ENCODE results near the gene ASCL2.
A peak's percentile ranks its signal among the peaks of the same experiment; 100 is the strongest.

The ASCL2 gene

GRCh38 chr11:2308713-2309112 is 38.3 kb upstream of the ASCL2 start:
- no peak for DNase-seq (ENCODE audit: low read depth in 2 of 2)

- DNase-seq (ENCODE audit: low read depth in 2 of 2), result no peak
Measured at GRCh38 chr11:2307501-2308331, 37.3 kb upstream of the ASCL2 start.

- no peak for DNase-seq (ENCODE audit: low read depth in 2 of 2)
Measured at GRCh38 chr11:2306877-2307500, 36.6 kb upstream of the ASCL2 start.

- no peak for DNase-seq (ENCODE audit: low read depth in 2 of 2)
Measured at GRCh38 chr11:2306452-2306823, 36.0 kb upstream of the ASCL2 start.

- no peak for DNase-seq (ENCODE audit: low read depth in 2 of 2)
Measured at GRCh38 chr11:2305788-2306451, 35.5 kb upstream of the ASCL2 start.

- peak; percentile 77 to 88 for DNase-seq (ENCODE audit: low read depth in 2 of 2)
Measured at GRCh38 chr11:2305140-2305778, 34.9 kb upstream of the ASCL2 start.

- no peak for DNase-seq (ENCODE audit: low read depth in 2 of 2)
Measured at GRCh38 chr11:2304506-2305139, 34.2 kb upstream of the ASCL2 start.

GRCh38 chr11:2303627-2304505 is 33.5 kb upstream of the ASCL2 start:
- DNase-seq (ENCODE audit: low read depth in 2 of 2), result no peak

- no peak for DNase-seq (ENCODE audit: low read depth in 2 of 2)
Measured at GRCh38 chr11:2302896-2303626, 32.7 kb upstream of the ASCL2 start.

GRCh38 chr11:2302306-2302895 is 32.0 kb upstream of the ASCL2 start:
- DNase-seq (ENCODE audit: low read depth in 2 of 2), result no peak

GRCh38 chr11:2301631-2302305 is 31.4 kb upstream of the ASCL2 start, which contains the start of the genes C11orf21 and TSPAN32:
Gene C11orf21, minus strand, starts transcription at chr11:2301918. Its CDS starts 110 bp downstream, at chr11:2301808.
Gene TSPAN32, plus strand, starts transcription at chr11:2302013. Its CDS starts 137 bp downstream, at chr11:2302150.
- no peak for DNase-seq (ENCODE audit: low read depth in 2 of 2)

GRCh38 chr11:2300936-2301630 is 30.7 kb upstream of the ASCL2 start:
- no peak for DNase-seq (ENCODE audit: low read depth in 2 of 2)

GRCh38 chr11:2300290-2300935 is 30.0 kb upstream of the ASCL2 start:
- DNase-seq (ENCODE audit: low read depth in 2 of 2), result no peak

GRCh38 chr11:2299773-2300172 is 29.4 kb upstream of the ASCL2 start:
- no peak for DNase-seq (ENCODE audit: low read depth in 2 of 2)

GRCh38 chr11:2298795-2299761 is 28.7 kb upstream of the ASCL2 start:
- DNase-seq (ENCODE audit: low read depth in 2 of 2), result no peak

GRCh38 chr11:2298131-2298794 is 27.9 kb upstream of the ASCL2 start:
- DNase-seq (ENCODE audit: low read depth in 2 of 2), result no peak

Data from stimulated activated CD4-positive, alpha-beta T cell treated with anti-CD3 and anti-CD28 coated beads, Interleukin-1b, Interleukin-23, amount 100 ng/mL, for 4 hours (primary cell).